ENCODE results near the gene GPX2. TPM values are rescaled to one million over a fixed set of nuclear protein-coding genes. Genes with fewer than 3 reads are reported as not detected.

The GPX2 gene
- total and polyA plus RNA-seq, 10 of the 15 experiments (the other 5 are each of a cell fraction or from before 2014, with no cell fraction given): not detected

GRCh38 chr14:64979336-64980074 lies 37.0 kb upstream of the GPX2 start (continued):
- no peak for TF ChIP-seq ZNF592 (IDR thresholded peaks at IDR 0.05)

- DNase-seq (ENCODE audit: low read depth, low spot score): no peak
- H3K79me2 ChIP-seq (ENCODE audit: control insufficient read depth, insufficient read depth, low read length): no peaks in the 10 kb centered on the region
- H4K20me1 ChIP-seq (ENCODE audit: control insufficient read depth, insufficient read depth): no peaks in the 10 kb centered on the region
- ChIA-PET RAD21 (ENCODE audit: unreplicated experiment) (no interaction called here), POLR2A (interaction anchor here (0.6 to 0.9 kb wide), 3 partner anchors 11 to 1045 kb away, joined by 3 to 4 read pairs (median 3); no protein-coding TSS in a partner anchor), CTCF (interaction anchor here (0.7 to 1.9 kb wide), 4 partner anchors 11 to 45 kb away, joined by 3 to 7 read pairs (median 4); no protein-coding TSS in a partner anchor), SMC1A (ENCODE audit: uncharacterized antibody, unreplicated experiment) (interaction anchor here (1.2 to 2.0 kb wide), 2 partner anchors 21 to 82 kb away, joined by 3 to 4 read pairs; no protein-coding TSS in a partner anchor)
- H2AFZ ChIP-seq (ENCODE audit: control insufficient read depth, low read depth, low read length): no peak overlapping the region
- no TSS peak for BruUV-seq (replicated peaks)
- intact Hi-C loops (cut with micrococcal nuclease; ENCODE audit: unreplicated experiment): no loop called here
- peaks cover 2 to 7% of the 10 kb centered on the region in 2 experiments for H3K27me3 ChIP-seq (replicated peaks in 1 of 2; ENCODE audit: control insufficient read depth in 2 of 2, insufficient read depth in 2 of 2, low read length in 1 of 2)
- no peak overlapping the region for H3K4me3 ChIP-seq
- no peak overlapping the region for H3K4me2 ChIP-seq (ENCODE audit: control insufficient read depth, insufficient read depth)
- no peaks in the 10 kb centered on the region for H3K9me3 ChIP-seq (replicated peaks; ENCODE audit: control insufficient read depth, insufficient read depth, low read length)
- no peak for FAIRE-seq
- 81% methylated on average over 8 of the region's 8 CpGs for WGBS (ENCODE audit: insufficient coverage, insufficient replicate concordance, low lambda C conversion rate, missing lambda C conversion rate)
- H3K36me3 ChIP-seq (ENCODE audit: control insufficient read depth in 2 of 2, insufficient read depth in 2 of 2, low read length in 1 of 2): no peaks in the 10 kb centered on the region
- H3K9ac ChIP-seq (ENCODE audit: control insufficient read depth, insufficient read depth, low read length): no peak overlapping the region
- no peaks in the 10 kb centered on the region for H3K4me1 ChIP-seq (ENCODE audit: control insufficient read depth, insufficient read depth, low read length)
- in situ Hi-C loops (cut with MboI): no loop called here
- H3K27ac ChIP-seq (ENCODE audit: control insufficient read depth, insufficient read depth): no peak overlapping the region
- no peak for ATAC-seq
- TF ChIP-seq EZH2 (IDR thresholded peaks at IDR 0.05; ENCODE audit: borderline replicate concordance, control insufficient read depth, low read depth, low read length): no peak
- TF ChIP-seq SIX5 (IDR thresholded peaks at IDR 0.05; ENCODE audit: low read depth, low read length, severe bottlenecking): no peak
- TF ChIP-seq HCFC1 (IDR thresholded peaks at IDR 0.05; ENCODE audit: low read length): no peak
- no peak for TF ChIP-seq KDM1A (IDR thresholded peaks at IDR 0.05; ENCODE audit: borderline replicate concordance)
- no peak for TF ChIP-seq TCF7 (IDR thresholded peaks at IDR 0.05; ENCODE audit: borderline replicate concordance)
- no peak for TF ChIP-seq ZZZ3 (IDR thresholded peaks at IDR 0.05; ENCODE audit: control insufficient read depth, insufficient read length, low read depth)
- no peak for TF ChIP-seq E4F1 (IDR thresholded peaks at IDR 0.05; ENCODE audit: borderline replicate concordance, partially characterized antibody)
- TF ChIP-seq CBX5 (IDR thresholded peaks at IDR 0.05; ENCODE audit: low read depth): no peak
- TF ChIP-seq TAF1 (IDR thresholded peaks at IDR 0.05; ENCODE audit: borderline replicate concordance, low read depth, low read length): no peak
- TF ChIP-seq CHD2 (IDR thresholded peaks at IDR 0.05; ENCODE audit: borderline replicate concordance, low read depth, low read length): no peak
- no peak for TF ChIP-seq MEF2B (IDR thresholded peaks at IDR 0.05; ENCODE audit: partially characterized antibody, poor library complexity, severe bottlenecking)
- no peak for TF ChIP-seq IKZF2 (IDR thresholded peaks at IDR 0.05)
- no peak for TF ChIP-seq BCL11A (IDR thresholded peaks at IDR 0.05; ENCODE audit: low read depth, low read length)
- TF ChIP-seq JUND (IDR thresholded peaks at IDR 0.05; ENCODE audit: low read depth, low read length): no peak
- no peak for TF ChIP-seq SIN3A (IDR thresholded peaks at IDR 0.05; ENCODE audit: low read depth, low read length)
Observed at GRCh38 chr14:64974563-64974962, 32.0 kb upstream of the GPX2 start.

All from GM12878 (cell line).